Activated CD4-positive, CD25-positive, alpha-beta regulatory T cell treated with anti-CD3 and anti-CD28 coated beads, Interleukin-2, amount 50 U/mL, for 24 hours (primary cell): ENCODE measurements around the gene NOMO2.
A peak's percentile ranks its signal among the peaks of the same experiment; 100 is the strongest.
"Not testable (repeated sequence)": the region's sequence is repeated elsewhere in the genome, so short reads cannot be mapped to it uniquely, and the experiment has no call there.

Experiments
- ATAC-seq, 2 donors: fragments of 150-1000 bp; cut with Tn5 transposase; one replicate each; pipeline ENCODE4 v1.10.0; 2021; ENCODE audit warnings: mild to moderate bottlenecking in 1 of 2, moderate library complexity in 1 of 2

NOMO2 gene

GRCh38 chr16:18561727-18562314 is at the start of gene NOMO2:
Gene NOMO2 (minus strand): TSS chr16:18562097. CDS start chr16:18562040, 57 bp downstream.
- peak; percentile 94 to 95 for ATAC-seq

DNA sequence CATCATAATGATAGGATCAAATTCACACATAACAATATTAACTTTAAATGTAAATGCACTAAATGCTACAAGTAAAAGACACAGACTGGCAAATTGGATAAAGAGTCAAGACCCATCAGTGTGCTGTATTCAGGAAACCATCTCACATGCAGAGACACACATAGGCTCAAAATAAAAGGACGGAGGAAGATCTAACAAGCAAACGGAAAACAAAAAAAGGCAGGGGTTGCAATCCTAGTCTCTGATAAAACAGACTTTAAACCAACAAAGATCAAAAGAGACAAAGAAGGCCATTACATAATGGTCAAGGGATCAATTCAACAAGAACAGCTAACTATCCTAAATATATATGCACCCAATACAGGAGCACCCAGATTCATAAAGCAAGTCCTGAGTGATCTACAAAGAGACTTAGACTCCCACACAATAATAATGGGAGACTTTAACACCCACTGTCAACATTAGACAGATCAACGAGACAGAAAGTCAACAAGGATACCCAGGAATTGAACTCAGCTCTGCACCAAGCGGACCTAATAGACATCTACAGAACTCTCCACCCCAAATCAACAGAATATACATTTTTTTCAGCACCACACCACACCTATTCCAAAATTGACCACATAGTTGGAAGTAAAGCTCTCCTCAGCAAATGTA is 48.4 kb upstream of the NOMO2 start:
- ATAC-seq: not testable (repeated sequence)

- not testable (repeated sequence) for ATAC-seq
Measured at GRCh38 chr16:18608271-18608670, 46.4 kb upstream of the NOMO2 start.

DNA sequence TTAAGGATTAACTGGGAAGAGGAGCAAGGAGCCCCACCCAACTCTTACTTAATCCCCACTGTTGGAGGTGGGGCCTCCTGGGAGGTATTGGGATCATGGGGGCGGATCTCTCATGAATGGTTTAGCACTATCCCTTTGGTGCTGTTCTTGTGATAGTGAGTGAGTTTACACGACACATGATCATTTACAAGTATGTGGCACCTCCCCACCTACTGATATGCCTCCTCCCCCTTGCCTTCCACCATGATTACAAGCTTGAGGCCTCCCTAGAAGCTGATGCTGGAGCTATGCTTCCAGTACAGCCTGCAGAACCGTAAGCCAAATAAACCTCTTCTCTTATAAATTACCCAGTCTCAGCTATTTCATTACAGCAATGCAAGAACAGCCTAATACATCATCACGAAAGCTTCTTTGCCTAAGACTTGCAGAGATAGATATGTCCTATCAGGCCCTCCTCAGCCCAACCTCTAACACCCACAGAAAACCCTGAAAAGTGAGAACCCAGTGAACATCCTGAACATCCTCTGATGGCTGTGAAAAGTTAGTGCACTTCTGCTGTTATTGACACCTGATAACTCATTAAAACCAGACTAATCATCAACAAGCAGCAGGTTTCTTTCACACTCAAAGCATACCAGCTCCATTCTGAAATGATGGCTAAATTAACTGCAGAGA is 41.8 kb upstream of the NOMO2 start:
- ATAC-seq: not testable (repeated sequence)

GRCh38 chr16:18598582-18598981 is 36.7 kb upstream of the NOMO2 start:
- ATAC-seq: not testable (repeated sequence)

DNA sequence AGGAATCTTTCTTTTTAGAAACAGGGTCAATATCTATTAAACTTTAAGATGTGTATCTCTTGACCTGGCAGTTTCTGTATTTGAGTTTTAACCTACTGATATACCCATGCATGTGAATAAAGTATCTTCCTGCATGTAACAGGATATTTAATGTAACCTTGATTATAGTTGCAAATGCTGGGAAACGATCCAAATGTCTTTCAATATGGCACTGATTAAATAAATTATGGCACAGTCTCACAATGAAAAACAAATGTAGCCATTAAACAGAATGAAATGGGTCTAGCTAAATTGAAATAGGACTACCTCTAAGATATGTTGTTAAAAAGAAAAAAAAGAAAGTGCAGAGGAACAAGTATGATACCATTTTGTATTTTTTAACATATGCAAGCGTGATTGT is 35.8 kb upstream of the NOMO2 start:
- ATAC-seq: not testable (repeated sequence)

DNA sequence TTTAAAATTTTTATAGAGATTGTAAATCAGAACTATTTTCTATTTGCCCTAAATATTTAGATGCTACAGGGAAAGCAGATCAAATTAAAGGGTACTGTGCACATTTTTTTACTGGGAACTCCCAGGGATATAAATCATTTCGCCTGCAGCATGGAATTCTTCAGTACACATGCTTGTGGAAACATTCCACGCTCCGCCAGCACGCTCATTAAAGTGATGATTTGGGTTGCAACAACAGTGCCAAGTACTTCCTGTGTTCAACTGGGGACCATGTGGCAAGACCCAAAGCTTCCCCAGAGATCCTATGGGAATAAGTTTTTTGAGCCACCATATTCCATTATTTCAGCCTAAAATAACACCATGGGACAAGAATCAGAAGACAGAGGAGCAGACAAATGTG is 35.4 kb upstream of the NOMO2 start:
- not testable (repeated sequence) for ATAC-seq

GRCh38 chr16:18595796-18596195 is 33.9 kb upstream of the NOMO2 start:
- not testable (repeated sequence) for ATAC-seq

DNA sequence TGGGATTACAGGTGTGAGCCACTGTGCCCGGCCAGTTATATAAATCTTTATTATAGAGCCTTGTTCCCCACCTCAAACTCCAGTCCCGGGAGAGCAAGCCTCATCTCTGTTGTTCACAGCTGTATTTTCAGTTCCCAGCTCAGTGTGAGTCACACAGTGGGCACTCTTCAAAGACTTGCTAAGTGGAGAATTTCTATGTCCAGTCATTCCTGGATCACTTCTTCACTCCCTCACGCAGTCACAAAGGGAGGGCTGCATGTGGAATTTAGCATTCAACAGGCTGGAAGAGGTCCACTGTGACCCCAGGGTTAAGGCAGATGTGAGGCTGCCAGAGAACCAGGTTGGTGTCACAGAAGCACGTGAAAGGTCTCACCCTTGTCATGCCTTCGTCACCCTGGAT is 33.0 kb upstream of the NOMO2 start:
- ATAC-seq: peak in 1 of 2 donors; percentile 55

DNA sequence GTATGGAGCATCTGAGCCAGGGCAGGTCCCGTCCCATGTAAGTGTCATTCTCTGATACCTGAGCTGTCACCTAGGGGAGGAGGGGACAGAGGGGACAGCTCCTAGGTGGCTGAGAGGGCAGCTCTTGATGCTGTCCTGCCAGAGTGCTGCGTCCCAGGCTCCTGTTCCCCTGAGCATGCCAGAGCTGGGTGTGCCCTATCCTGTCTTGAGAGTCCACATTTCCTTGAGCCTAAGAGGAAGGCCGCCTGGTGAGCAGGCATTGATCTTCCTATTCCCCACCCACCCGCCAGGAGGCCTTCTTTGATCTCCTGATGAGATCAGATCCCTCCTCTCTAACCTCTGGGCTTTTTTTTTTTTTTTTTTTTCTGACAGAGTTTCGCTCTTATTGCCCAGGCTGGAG is 32.0 kb upstream of the NOMO2 start:
- not testable (repeated sequence) for ATAC-seq

GRCh38 chr16:18592982-18593381 is 31.1 kb upstream of the NOMO2 start:
- ATAC-seq: peak in 1 of 2 donors; percentile 46

- ATAC-seq: not testable (repeated sequence)
Measured at GRCh38 chr16:18591908-18592307, 30.0 kb upstream of the NOMO2 start.

DNA sequence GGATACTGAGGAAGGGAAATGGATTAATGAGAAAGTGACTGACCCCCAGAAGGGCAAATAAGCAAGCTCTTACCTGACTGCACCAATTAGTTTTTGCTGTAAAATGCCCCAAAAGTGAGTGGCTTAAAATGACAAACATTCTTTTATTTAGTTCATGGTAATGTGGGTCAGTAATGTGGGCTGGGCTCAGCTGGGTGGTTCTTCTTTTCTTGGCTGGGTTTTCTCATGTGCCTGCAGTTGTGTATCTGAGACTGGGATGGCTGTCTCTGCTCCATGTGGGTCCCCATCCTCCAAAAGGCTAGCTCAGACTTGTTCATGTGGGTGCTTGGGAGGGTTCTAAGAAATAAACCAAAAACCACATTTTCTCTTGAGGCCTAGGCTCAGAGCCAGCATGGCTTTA is 29.5 kb upstream of the NOMO2 start:
- not testable (repeated sequence) for ATAC-seq

DNA sequence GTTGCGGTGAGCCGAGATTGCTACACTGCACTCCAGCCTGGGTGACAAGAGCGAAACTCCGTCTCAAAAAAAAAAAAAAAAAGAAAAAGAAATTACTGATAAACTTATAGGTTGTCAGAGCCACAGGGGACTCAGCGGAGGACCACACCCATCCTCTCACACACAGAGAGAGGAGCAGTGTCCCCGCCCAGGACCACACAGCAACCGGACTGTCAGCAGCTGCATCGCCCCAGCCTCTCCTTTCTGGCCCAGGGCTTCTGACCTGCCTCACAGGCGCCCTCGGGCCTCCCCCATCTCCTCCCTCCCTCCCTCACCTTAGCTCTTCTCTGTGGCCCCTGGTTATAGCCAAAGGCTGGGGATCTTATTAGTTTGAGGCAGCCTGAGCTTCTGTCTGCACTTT is 27.9 kb upstream of the NOMO2 start:
- ATAC-seq: not testable (repeated sequence)

- not testable (repeated sequence) for ATAC-seq
Measured at GRCh38 chr16:18586560-18587540, 25.0 kb upstream of the NOMO2 start.

GRCh38 chr16:18585789-18586188 is 23.9 kb upstream of the NOMO2 start:
- ATAC-seq: not testable (repeated sequence)

- ATAC-seq: no peak
Measured at GRCh38 chr16:18582902-18583301, 21.0 kb upstream of the NOMO2 start.

DNA sequence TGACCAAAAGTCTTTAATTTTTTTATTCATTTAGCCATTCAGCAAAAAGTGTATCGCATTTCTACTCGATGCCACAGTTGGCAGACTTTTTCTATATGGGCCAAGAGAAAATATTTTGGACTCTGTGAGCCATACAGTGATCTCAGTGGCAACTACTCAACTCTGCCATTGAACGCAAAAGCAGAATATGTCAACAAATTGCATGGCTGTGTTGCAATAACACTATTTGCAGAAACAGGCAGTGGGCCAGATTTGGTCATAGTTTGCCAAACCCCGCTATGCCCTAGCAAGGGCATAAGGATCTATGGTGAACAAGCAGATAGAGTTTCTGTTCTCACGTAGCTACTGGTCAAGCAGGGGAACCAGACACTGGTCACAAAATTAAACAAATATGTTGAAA is 18.5 kb upstream of the NOMO2 start:
- ATAC-seq: not testable (repeated sequence)

DNA sequence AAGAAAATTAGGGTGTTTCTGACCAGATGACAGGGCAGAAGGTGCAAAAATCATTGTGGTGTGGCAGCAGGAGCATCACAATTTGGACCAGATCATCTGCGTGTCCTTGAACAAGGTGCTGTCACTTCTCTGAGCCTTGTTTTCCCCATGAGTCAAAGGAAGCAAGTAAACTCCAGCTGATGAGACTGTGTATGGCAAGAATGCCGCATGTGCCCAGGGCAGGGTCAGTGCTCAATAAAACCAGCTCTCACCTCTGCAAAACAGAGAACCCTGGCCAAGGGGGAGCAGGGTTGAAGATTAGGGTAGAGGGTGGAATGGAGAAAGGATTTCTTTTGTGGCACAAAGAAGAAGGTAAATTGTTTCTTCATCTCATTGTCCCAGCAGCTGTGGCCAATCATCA is 17.4 kb upstream of the NOMO2 start:
- not testable (repeated sequence) for ATAC-seq

DNA sequence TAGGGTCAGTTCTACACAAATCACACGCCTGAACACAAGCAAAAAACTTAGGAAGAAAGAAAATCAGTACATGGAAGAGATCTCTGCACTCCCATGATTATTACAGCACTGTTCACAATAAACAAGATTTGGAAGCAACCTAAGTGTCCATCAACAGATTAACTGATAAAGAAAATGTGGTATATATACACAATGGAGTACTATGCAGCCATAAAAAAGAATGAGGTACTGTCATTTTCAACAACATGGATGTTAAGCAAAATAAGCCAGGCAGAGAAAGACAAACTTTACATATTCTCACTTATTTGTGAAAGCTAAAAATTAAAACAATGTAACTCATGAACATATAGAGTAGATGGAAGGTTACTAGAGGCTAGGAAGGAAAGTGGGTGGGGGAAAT is 16.0 kb upstream of the NOMO2 start:
- ATAC-seq: not testable (repeated sequence)

DNA sequence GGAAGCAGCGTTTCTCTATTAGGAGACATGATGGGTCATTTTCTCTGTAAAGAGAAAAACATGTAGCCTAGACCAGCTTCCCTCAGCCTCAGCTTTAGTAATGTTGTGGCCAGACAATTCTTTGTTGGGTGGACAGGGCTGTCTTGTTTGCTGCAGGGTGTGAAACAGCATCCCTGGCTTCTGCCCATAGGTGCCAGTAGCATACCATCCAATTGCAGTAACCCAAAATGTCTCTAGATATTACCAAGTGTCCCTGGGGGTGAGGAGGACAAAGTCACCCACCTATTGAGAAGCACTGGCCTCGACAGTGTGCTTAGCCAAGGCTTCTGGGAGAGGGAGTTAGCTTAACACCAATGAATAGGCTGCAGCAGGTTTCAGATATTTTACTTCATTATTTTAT is 14.0 kb upstream of the NOMO2 start:
- ATAC-seq: not testable (repeated sequence)

- not testable (repeated sequence) for ATAC-seq
Measured at GRCh38 chr16:18575298-18575917, 13.5 kb upstream of the NOMO2 start.
